D721Med (cell line): ENCODE data around the gene ZNF148.
"Not testable (repeated sequence)": the region's sequence is repeated elsewhere in the genome, so short reads cannot be mapped to it uniquely, and the experiment has no call there.

Source experiments
- DNase-seq: peaks from one replicate; pipeline ENCODE4 v3.0.0; 2011; ENCODE audit warnings: low spot score; ENCODE audit not compliant: insufficient read length
- FAIRE-seq: peaks from 2 replicates; lab custom pipeline; 2011; peaks lifted over from hg19 to GRCh38; lab: Jason Lieb, UNC
- TF ChIP-seq, protein P1 (sequence below): IDR thresholded peaks from 2 replicates; pipeline ENCODE4 v1.5.1; 2012; ENCODE audit warnings: mild to moderate bottlenecking, control low read depth; ENCODE audit not compliant: insufficient read depth; ENCODE audit errors: missing control alignments

The ZNF148 gene

DNA sequence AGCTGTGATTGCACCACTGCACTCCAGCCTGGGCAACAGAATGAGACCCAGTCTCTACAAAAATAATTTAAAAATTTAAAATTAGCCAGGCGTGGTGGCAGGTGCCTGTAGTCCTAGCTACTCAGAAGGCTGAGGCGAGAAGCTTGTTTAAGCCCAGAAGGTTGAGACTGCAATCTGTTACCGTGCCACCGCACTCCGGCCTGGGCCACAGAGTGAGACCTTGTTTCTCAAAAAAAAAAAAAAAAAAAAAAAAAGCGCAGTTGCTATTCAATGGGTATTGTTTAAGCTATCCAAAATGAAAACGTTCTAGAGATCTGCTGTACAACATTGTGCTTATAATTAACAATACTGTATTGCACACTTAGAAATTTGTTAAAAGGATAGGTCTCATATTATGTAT, 24.0 kb downstream of the ZNF148 start:
- TF ChIP-seq, protein P1, sequence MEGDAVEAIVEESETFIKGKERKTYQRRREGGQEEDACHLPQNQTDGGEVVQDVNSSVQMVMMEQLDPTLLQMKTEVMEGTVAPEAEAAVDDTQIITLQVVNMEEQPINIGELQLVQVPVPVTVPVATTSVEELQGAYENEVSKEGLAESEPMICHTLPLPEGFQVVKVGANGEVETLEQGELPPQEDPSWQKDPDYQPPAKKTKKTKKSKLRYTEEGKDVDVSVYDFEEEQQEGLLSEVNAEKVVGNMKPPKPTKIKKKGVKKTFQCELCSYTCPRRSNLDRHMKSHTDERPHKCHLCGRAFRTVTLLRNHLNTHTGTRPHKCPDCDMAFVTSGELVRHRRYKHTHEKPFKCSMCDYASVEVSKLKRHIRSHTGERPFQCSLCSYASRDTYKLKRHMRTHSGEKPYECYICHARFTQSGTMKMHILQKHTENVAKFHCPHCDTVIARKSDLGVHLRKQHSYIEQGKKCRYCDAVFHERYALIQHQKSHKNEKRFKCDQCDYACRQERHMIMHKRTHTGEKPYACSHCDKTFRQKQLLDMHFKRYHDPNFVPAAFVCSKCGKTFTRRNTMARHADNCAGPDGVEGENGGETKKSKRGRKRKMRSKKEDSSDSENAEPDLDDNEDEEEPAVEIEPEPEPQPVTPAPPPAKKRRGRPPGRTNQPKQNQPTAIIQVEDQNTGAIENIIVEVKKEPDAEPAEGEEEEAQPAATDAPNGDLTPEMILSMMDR = no peak
- FAIRE-seq (no peak), DNase-seq (no peak)

DNA sequence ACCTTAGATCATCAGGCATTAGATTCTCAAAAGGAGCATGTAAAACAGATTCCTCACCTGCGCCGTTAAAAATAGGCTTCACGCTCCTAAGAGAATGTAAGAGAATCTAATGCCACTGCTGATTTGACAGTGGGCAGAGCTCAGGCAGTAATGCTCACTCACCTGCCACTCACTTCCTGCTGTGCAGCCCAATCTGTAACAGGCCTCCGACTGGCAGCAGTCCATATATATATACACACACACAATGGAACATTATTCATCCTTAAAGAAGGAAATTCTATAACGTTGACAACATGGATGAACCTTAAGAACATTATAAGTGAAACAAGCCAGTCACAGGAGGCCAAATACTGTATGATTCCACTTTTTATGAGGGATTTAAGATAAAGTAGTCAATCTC, 24.5 kb downstream of the ZNF148 start:
- TF ChIP-seq, protein P1 = no peak
- FAIRE-seq = no peak
- DNase-seq = no peak

DNA sequence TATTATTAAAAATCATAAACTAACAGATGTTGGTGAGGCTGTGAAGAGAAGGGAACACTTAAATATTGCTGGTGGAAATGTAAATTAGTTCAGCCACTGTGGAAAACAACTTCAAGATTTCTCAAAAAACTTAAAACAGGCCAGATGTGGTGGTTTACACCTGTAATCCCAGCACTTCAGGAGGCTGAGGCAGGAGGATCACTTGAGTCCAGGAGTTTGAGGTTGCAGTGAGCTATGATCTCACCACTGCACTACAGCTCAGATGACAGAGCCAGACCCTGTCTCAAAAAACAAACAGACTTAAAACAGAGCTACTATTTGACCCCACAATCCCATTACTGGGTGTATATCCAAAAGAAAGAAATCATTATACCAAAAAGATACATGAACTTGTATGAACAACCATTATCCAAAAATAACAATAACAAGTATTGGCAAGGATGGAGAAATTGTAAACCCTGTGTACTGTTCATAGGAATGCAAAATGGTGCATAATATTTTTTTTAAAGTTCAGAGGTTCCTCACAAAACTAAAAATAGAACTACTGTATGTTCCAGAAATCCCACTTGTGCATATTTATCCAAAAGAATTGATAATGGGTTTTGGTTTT, 25.5 kb downstream of the ZNF148 start:
- no peak for FAIRE-seq
- TF ChIP-seq, protein P1 = no peak
- DNase-seq = no peak

DNA sequence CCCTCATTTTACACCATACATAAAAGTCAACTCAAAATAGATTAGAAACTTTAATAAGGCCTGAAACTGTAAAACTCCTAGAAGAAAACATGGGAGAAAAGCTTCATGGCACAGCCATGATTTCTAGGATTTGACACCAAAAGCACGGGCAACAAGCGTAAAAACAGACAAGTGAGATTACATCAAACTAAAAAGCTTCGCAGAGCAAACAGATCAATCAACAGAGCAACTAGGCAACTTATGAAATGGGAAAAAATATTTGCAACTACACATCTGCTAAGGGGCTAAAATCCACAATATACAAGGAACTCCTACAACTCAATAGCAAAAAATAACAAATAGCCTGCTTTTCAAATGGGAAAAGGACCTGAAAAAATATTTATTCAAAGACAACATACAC, 26.1 kb downstream of the ZNF148 start:
- TF ChIP-seq, protein P1 = no peak
- DNase-seq (no peak), FAIRE-seq (no peak)

DNA sequence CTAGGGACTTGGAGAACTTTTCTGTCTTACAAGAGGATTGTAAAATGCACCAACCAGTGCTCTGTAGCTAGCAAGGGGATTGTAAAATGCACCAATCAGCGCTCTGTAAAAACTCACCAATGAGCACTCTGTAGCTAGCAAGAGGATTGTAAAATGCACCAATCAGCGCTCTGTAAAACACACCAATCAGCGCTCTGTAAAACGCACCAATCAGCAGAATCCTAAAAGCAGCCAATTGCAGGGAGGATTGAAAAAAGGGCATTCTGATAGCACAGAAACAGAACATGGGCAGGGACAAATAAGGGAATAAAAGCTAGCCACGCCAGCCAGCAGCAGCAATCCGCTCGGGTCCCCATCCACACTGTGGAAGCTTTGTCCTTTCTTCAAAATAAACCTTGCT, 31.8 kb downstream of the ZNF148 start:
- not testable (repeated sequence) for DNase-seq, FAIRE-seq

DNA sequence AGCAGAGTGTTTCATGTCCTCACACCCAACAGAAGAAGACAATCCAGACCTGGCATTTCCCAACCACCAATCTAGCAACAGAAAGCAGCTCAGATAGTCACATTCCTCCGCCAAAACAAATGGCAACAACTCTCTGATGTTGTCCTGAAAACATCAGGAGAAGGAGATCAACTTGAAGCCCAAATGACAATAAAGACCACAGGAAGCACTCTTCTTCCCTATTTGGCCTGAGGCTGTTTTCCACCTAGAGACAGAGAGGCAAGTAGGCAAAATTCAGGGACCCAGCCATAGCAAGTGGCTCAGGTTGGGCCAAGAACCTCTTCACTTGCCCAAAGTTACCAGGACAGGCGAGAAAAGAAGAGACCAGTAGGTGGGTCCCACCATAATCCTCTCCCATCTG, 35.0 kb downstream of the ZNF148 start:
- FAIRE-seq (no peak), DNase-seq (no peak)
- TF ChIP-seq, protein P1 = no peak

DNA sequence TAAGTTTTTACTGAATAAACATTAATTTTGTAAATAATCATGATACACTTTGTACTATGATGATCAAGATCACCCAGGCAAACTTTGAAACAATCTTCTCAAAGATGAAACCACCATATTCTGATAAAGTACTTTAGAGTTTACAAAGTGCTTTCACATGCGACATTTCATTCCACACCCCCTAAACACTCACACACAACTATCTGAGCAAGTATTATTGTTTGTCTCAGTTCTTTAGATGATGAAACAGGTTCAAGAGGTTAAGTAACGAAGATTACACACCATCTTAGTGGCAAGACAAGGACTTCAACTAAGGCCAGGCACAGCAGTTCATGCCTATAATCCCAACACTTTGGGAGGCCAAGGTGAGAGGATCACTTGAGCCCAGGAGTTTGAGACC, 37.6 kb downstream of the ZNF148 start:
- TF ChIP-seq, protein P1 = no peak
- FAIRE-seq (no peak), DNase-seq (no peak)
